ENCODE measurements around the gene DYDC2. TPM values are rescaled to one million over a fixed set of nuclear protein-coding genes. Genes with fewer than 3 reads are reported as not detected.

The DYDC2 gene
- total RNA-seq, 1 donor from 2014 or later = 2.5 TPM

GRCh38 chr10:80382989-80383388, 26.4 kb downstream of the DYDC2 start:
- peak; percentile 75 for TF ChIP-seq CTCF (conservative IDR thresholded peaks at IDR 0.05)
- Mint-ChIP-seq H3K36me3 (ENCODE audit: low read depth) (no peaks in the 10 kb centered on the region), H3K27ac (ENCODE audit: unreplicated experiment) (no peak overlapping the region), H3K4me1 (no peaks in the 10 kb centered on the region), H3K4me3 (no peak overlapping the region), H3K27me3 (ENCODE audit: low read depth) (no peaks in the 10 kb centered on the region), H3K9me3 (no peaks in the 10 kb centered on the region)
- peak; percentile 24 for DNase-seq (ENCODE audit: low read depth, low spot score)

GRCh38 chr10:80390740-80391139, 34.2 kb downstream of the DYDC2 start:
- Mint-ChIP-seq H3K36me3 (ENCODE audit: low read depth) (no peaks in the 10 kb centered on the region), H3K4me3 (no peak overlapping the region), H3K27me3 (ENCODE audit: low read depth) (no peaks in the 10 kb centered on the region), H3K4me1 (no peaks in the 10 kb centered on the region), H3K27ac (ENCODE audit: unreplicated experiment) (no peak overlapping the region), H3K9me3 (no peaks in the 10 kb centered on the region)
- DNase-seq (ENCODE audit: low read depth, low spot score) = no peak
- no peak for TF ChIP-seq CTCF (conservative IDR thresholded peaks at IDR 0.05)

GRCh38 chr10:80392250-80392649, 35.7 kb downstream of the DYDC2 start:
- Mint-ChIP-seq H3K4me1 (no peaks in the 10 kb centered on the region), H3K36me3 (ENCODE audit: low read depth) (no peaks in the 10 kb centered on the region), H3K9me3 (no peaks in the 10 kb centered on the region), H3K27me3 (ENCODE audit: low read depth) (no peaks in the 10 kb centered on the region), H3K4me3 (no peak overlapping the region), H3K27ac (ENCODE audit: unreplicated experiment) (no peak overlapping the region)
- no peak for TF ChIP-seq CTCF (conservative IDR thresholded peaks at IDR 0.05)
- no peak for DNase-seq (ENCODE audit: low read depth, low spot score)

- H3K27me3 Mint-ChIP-seq (ENCODE audit: low read depth) = no peaks in the 10 kb centered on the region
- no peaks in the 10 kb centered on the region for H3K4me1 Mint-ChIP-seq
- DNase-seq (ENCODE audit: low read depth, low spot score) = no peak
- no peak overlapping the region for H3K4me3 Mint-ChIP-seq
- H3K27ac Mint-ChIP-seq (ENCODE audit: unreplicated experiment) = no peak overlapping the region
- no peak for TF ChIP-seq CTCF (conservative IDR thresholded peaks at IDR 0.05)
- H3K36me3 Mint-ChIP-seq (ENCODE audit: low read depth) = no peaks in the 10 kb centered on the region
- H3K9me3 Mint-ChIP-seq = no peaks in the 10 kb centered on the region
Observed at GRCh38 chr10:80394358-80394916, 37.9 kb downstream of the DYDC2 start.

GRCh38 chr10:80397014-80397413, 40.4 kb downstream of the DYDC2 start:
- H3K36me3 Mint-ChIP-seq (ENCODE audit: low read depth) = no peaks in the 10 kb centered on the region
- H3K4me3 Mint-ChIP-seq = no peak overlapping the region
- no peak overlapping the region for H3K27ac Mint-ChIP-seq (ENCODE audit: unreplicated experiment)
- no peak for DNase-seq (ENCODE audit: low read depth, low spot score)
- TF ChIP-seq CTCF (conservative IDR thresholded peaks at IDR 0.05) = no peak
- H3K27me3 Mint-ChIP-seq (ENCODE audit: low read depth) = no peaks in the 10 kb centered on the region
- no peaks in the 10 kb centered on the region for H3K9me3 Mint-ChIP-seq
- no peaks in the 10 kb centered on the region for H3K4me1 Mint-ChIP-seq

Measured in neural crest cell (in vitro differentiated cells).